HepG2 (cell line): ENCODE data around the gene CHRM5. TPM values are rescaled to one million over a fixed set of nuclear protein-coding genes. Genes with fewer than 3 reads are reported as not detected.

Source experiments
- ATAC-seq: fragments of 200-7000 bp; cut with Tn5 transposase; 3 replicates; pipeline ENCODE4 v1.9.1; 2020; ENCODE audit warnings: mild to moderate bottlenecking, moderate library complexity
- BruUV-seq: library from RNA; stranded (reverse); fragments of 400-500 nt; replicated peaks from 2 replicates; lab custom pipeline; 2021; lab: Mats Ljungman, UMichigan
- CTCF ChIA-PET: fragments of 300-600 bp; formaldehyde crosslinking; extraction: SDS; loops from one replicate; lab custom pipeline; 2021; ENCODE audit warnings: low total read pairs, inconsistent platforms, low intra/inter-chr PET ratio; lab: Yijun Ruan, JAX
- POLR2A ChIA-PET: fragments of 350-600 bp; sonication (Branson Sonifier 250); formaldehyde crosslinking; loops from one replicate; lab custom pipeline; 2020; ENCODE audit warnings: antibody characterized with exemption, inconsistent platforms; lab: Yijun Ruan, JAX
- DNase-seq: peaks from one replicate; pipeline ENCODE4 v3.0.0-alpha.2; 2015; ENCODE audit warnings: low spot score
- FAIRE-seq: peaks from 3 replicates; lab custom pipeline; 2011; peaks lifted over from hg19 to GRCh38; lab: Jason Lieb, UNC
- H2AFZ ChIP-seq: one replicate; pipeline ENCODE4 v1.6.1; 2011; ENCODE audit warnings: low read length, inconsistent platforms
- H3K27ac ChIP-seq: fragments of 300-600 bp; 3 replicates; pipeline ENCODE4 v1.8.0; 2011; ENCODE audit warnings: mixed run types, mild to moderate bottlenecking, mixed read lengths, low read length, inconsistent platforms; ENCODE audit not compliant: insufficient read depth; ENCODE audit errors: extremely low read length
- H3K27me3 ChIP-seq, 2 experiments: fragments of 200-600 bp in 1 of 2; 2 replicates in 1 of 2; 3 replicates in 1 of 2; pipeline versions ENCODE4 v1.6.0 to v1.8.0; 2011; ENCODE audit warnings: low read length in 2 of 2, mild to moderate bottlenecking in 2 of 2, moderate library complexity in 2 of 2, inconsistent platforms in 1 of 2; ENCODE audit not compliant: insufficient read depth in 2 of 2, control insufficient read depth in 1 of 2
- H3K36me3 ChIP-seq, 2 experiments: fragments of 200-600 bp in 1 of 2; replicated peaks in 1 of 2; 2 replicates in 1 of 2; 3 replicates in 1 of 2; pipeline versions ENCODE4 v1.5.1 to v1.8.0; 2011; ENCODE audit warnings: low read length in 2 of 2, inconsistent platforms in 1 of 2; ENCODE audit not compliant: insufficient read depth in 2 of 2, control insufficient read depth in 1 of 2
- H3K4me1 ChIP-seq: 2 replicates; pipeline ENCODE4 v1.5.1; 2012; ENCODE audit warnings: low read length, inconsistent platforms; ENCODE audit not compliant: insufficient read depth
- H3K4me2 ChIP-seq: 2 replicates; pipeline ENCODE4 v1.6.0; 2011; ENCODE audit warnings: low read depth, low read length, inconsistent platforms
- H3K4me3 ChIP-seq, 3 experiments: fragments of 200-600 bp in 1 of 3; sonication (generic), shearing (Covaris generic) in 1 of 3; replicated peaks in 1 of 3; 2 replicates each; pipeline ENCODE4 v1.5.1; 2011 to 2016; ENCODE audit warnings: low read length in 3 of 3, inconsistent platforms in 2 of 3, low read depth in 2 of 3, mild to moderate bottlenecking in 2 of 3, control low read depth in 1 of 3, mixed read lengths in 1 of 3; ENCODE audit not compliant: insufficient read depth in 1 of 3
- H3K79me2 ChIP-seq: one replicate; pipeline ENCODE4 v1.6.1; 2011; ENCODE audit warnings: low read length, inconsistent platforms; ENCODE audit not compliant: insufficient read depth
- H3K9ac ChIP-seq: 2 replicates; pipeline ENCODE4 v1.6.0; 2011; ENCODE audit warnings: mild to moderate bottlenecking, low read depth, low read length, inconsistent platforms; ENCODE audit not compliant: insufficient read depth
- H3K9me3 ChIP-seq: 2 replicates; pipeline ENCODE4 v1.5.1; 2012; ENCODE audit warnings: mild to moderate bottlenecking, low read length
- H4K20me1 ChIP-seq: 2 replicates; pipeline ENCODE4 v1.6.0; 2011; ENCODE audit warnings: inconsistent platforms, mild to moderate bottlenecking, low read length, moderate library complexity; ENCODE audit not compliant: insufficient read depth
- BATF2 ChIP-seq: sonication (generic); formaldehyde crosslinking; IDR thresholded peaks from 2 replicates; pipeline ENCODE4 v1.8.0; 2022; ENCODE audit warnings: mild to moderate bottlenecking, missing genetic modification reagents, moderate library complexity
- GTF3A ChIP-seq: sonication (generic); formaldehyde crosslinking; conservative IDR thresholded peaks from 2 replicates; pipeline ENCODE4 v1.4.0; 2020; ENCODE audit warnings: mild to moderate bottlenecking, missing genetic modification reagents
- IKZF1 ChIP-seq: fragments of 450-650 bp; IDR thresholded peaks from 2 replicates; pipeline ENCODE4 v1.7.1; 2016
- KLF12 ChIP-seq: sonication (generic); formaldehyde crosslinking; IDR thresholded peaks from 2 replicates; pipeline ENCODE4 v1.4.0; 2020; ENCODE audit warnings: missing genetic modification reagents, borderline replicate concordance
- NFE2 ChIP-seq: sonication (generic); formaldehyde crosslinking; IDR thresholded peaks from 2 replicates; pipeline ENCODE4 v1.4.0; 2020; ENCODE audit warnings: missing genetic modification reagents
- NR1H2 ChIP-seq: sonication (generic); formaldehyde crosslinking; IDR thresholded peaks from 2 replicates; pipeline ENCODE4 v1.8.1; 2022; ENCODE audit warnings: low read depth, missing genetic modification reagents, borderline replicate concordance
- POLR2A ChIP-seq, 2 experiments: IDR thresholded peaks; 2 replicates each; pipeline ENCODE4 v1.6.1; 2011; ENCODE audit warnings: low read depth in 2 of 2, low read length in 2 of 2, mild to moderate bottlenecking in 1 of 2, moderate library complexity in 1 of 2; ENCODE audit not compliant: insufficient read depth in 1 of 2
- PTBP1 ChIP-seq: fragments of 200-400 bp; formaldehyde crosslinking; IDR thresholded peaks from 2 replicates; pipeline ENCODE4 v1.6.1; 2018; ENCODE audit warnings: low read length, low read depth; ENCODE audit not compliant: poor library complexity, severe bottlenecking
- SIN3A ChIP-seq: IDR thresholded peaks from 2 replicates; pipeline ENCODE4 v1.6.1; 2011; ENCODE audit warnings: low read depth, mild to moderate bottlenecking, control low read depth, low read length, borderline replicate concordance
- THAP8 ChIP-seq: sonication (generic); formaldehyde crosslinking; IDR thresholded peaks from 2 replicates; pipeline ENCODE4 v1.5.1; 2020; ENCODE audit warnings: missing genetic modification reagents, mild to moderate bottlenecking, borderline replicate concordance
- ZBTB1 ChIP-seq: sonication (generic); formaldehyde crosslinking; IDR thresholded peaks from 2 replicates; pipeline ENCODE4 v1.4.0; 2020; ENCODE audit warnings: missing genetic modification reagents, borderline replicate concordance
- ZBTB21 ChIP-seq: sonication (generic); formaldehyde crosslinking; IDR thresholded peaks from 2 replicates; pipeline ENCODE4 v1.4.0; 2020; ENCODE audit warnings: missing genetic modification reagents
- ZFP91 ChIP-seq: sonication (generic); formaldehyde crosslinking; IDR thresholded peaks from 2 replicates; pipeline ENCODE4 v1.9.0; 2022; ENCODE audit warnings: missing genetic modification reagents, mild to moderate bottlenecking, borderline replicate concordance
- ZNF136 ChIP-seq: sonication (generic); formaldehyde crosslinking; IDR thresholded peaks from 2 replicates; pipeline ENCODE4 v1.8.1; 2022; ENCODE audit warnings: low read depth, mild to moderate bottlenecking, moderate library complexity, missing genetic modification reagents
- ZNF333 ChIP-seq: sonication (generic); formaldehyde crosslinking; IDR thresholded peaks from 2 replicates; pipeline ENCODE4 v1.4.0; 2020; ENCODE audit warnings: mild to moderate bottlenecking, missing genetic modification reagents, borderline replicate concordance
- ZNF776 ChIP-seq: sonication (generic); formaldehyde crosslinking; IDR thresholded peaks from 2 replicates; pipeline ENCODE4 v1.4.0; 2020; ENCODE audit warnings: mild to moderate bottlenecking, missing genetic modification reagents
- ZNF879 ChIP-seq: sonication (generic); formaldehyde crosslinking; IDR thresholded peaks from 2 replicates; pipeline ENCODE4 v1.8.1; 2023; ENCODE audit warnings: missing genetic modification reagents
- WGBS: methylation state at CpG from one replicate; pipeline ENCODE4 v1.1.6; 2017; ENCODE audit warnings: low lambda C conversion rate; 5-methylcytosine and 5-hydroxymethylcytosine counted together
- in situ Hi-C: cut with HindIII; loops from 2 replicates; pipeline ENCODE4 v1.10.0; 2017; ENCODE audit warnings: low pct_unique_long_range_greater_than_20kb; ENCODE audit not compliant: extremely low pct_ligation_motif_present
- intact Hi-C: fragments of 100-400 bp; cut with micrococcal nuclease; formaldehyde crosslinking; loops from one replicate; pipeline ENCODE4 v1.10.0; 2022; ENCODE audit not compliant: unreplicated experiment
- polyA plus RNA-seq, 8 experiments: library from polyadenylated mRNA; depleted of rRNA in 3 of 8; stranded (reverse) in 7 of 8; unstranded in 1 of 8; fragments of >200 nt; fragmentation: Illumina TruSeq in 4 of 8; extraction: Trizol in 4 of 8; gene quantifications; 2 replicates each; pipeline versions ENCODE4 v1.2.1 to v1.2.3, GENCODE V29; 2011 to 2016; ENCODE audit warnings: low read depth in 4 of 8, missing spikeins in 1 of 8, mixed read lengths in 1 of 8; ENCODE audit not compliant: insufficient read depth in 1 of 8
- total RNA-seq, 5 experiments: library from RNA; depleted of rRNA; stranded (reverse); fragments of >200 nt; fragmentation: Illumina TruSeq; extraction: Trizol; gene quantifications; 2 replicates each; pipeline ENCODE4 v1.2.3, GENCODE V29; 2016; ENCODE audit warnings: low read depth in 1 of 5

The CHRM5 gene
- total and polyA plus RNA-seq, 2 of the 13 experiments (the other 11 are each of a cell fraction or from before 2014, with no cell fraction given), result not detected

- no TSS peak for BruUV-seq
- FAIRE-seq (no peak), ATAC-seq (no peak)
- in situ Hi-C loops, result no loop called here
- no peaks in the 10 kb centered on the region for H3K36me3 ChIP-seq
- POLR2A ChIA-PET, result no interaction called here
- H3K4me2 ChIP-seq, result no peak overlapping the region
- no peak overlapping the region for H3K4me3 ChIP-seq
- H2AFZ ChIP-seq, result no peak overlapping the region
- WGBS, result 84% methylated on average over 4 of the region's 4 CpGs
- H4K20me1 ChIP-seq, result no peaks in the 10 kb centered on the region
- TF ChIP-seq ZBTB1 (CRISPR knock-in tag) (no peak), IKZF1 (no peak), SIN3A (no peak), ZBTB21 (no peak), ZNF776 (CRISPR knock-in tag) (no peak), PTBP1 (no peak), ZFP91 (no peak), ZNF136 (CRISPR knock-in tag) (no peak), ZNF333 (CRISPR knock-in tag) (no peak), GTF3A (CRISPR knock-in tag) (no peak), THAP8 (CRISPR knock-in tag) (no peak), KLF12 (CRISPR knock-in tag) (no peak), ZNF879 (CRISPR knock-in tag) (no peak), BATF2 (CRISPR knock-in tag) (no peak), NFE2 (CRISPR knock-in tag) (no peak), POLR2A (IDR thresholded peaks at IDR 0.05; ENCODE audit: insufficient read depth in 1 of 2, low read depth in 2 of 2, low read length in 2 of 2) (no peak), NR1H2 (CRISPR knock-in tag) (no peak)
- TF ChIP-seq, all 625 proteins: peak for 0
- no peak for DNase-seq
- intact Hi-C loops, result no loop called here
- CTCF ChIA-PET, result no interaction called here
- Histone ChIP-seq H3K27ac (no peak overlapping the region), H3K79me2 (no peaks in the 10 kb centered on the region), H3K9me3 (no peaks in the 10 kb centered on the region), H3K9ac (no peak overlapping the region), H3K4me1 (no peaks in the 10 kb centered on the region), H3K27me3 (no peaks in the 10 kb centered on the region)
These were observed 44.2 kb downstream of the CHRM5 start for GRCh38 chr15:34012461-34013028.
